Measurements from ENCODE around the gene SSBP3. TPM values are rescaled to one million over a fixed set of nuclear protein-coding genes. Genes with fewer than 3 reads are reported as not detected.
A peak's percentile ranks its signal among the peaks of the same experiment; 100 is the strongest.

Gene SSBP3
- total and polyA plus RNA-seq, 9 of the 15 experiments (the other 6 are each of a cell fraction or from before 2014, with no cell fraction given): 8.7 to 108 (median 33.8) TPM

GRCh38 chr1:54219688-54220003, 186.5 kb downstream of the SSBP3 start (continued):
- TF ChIP-seq ZBTB49 (CRISPR knock-in tag; IDR thresholded peaks at IDR 0.05; ENCODE audit: borderline replicate concordance) (no peak), TSC22D4 (tag; IDR thresholded peaks at IDR 0.05) (no peak)

- Histone ChIP-seq H3K9me3 (replicated peaks; ENCODE audit: control insufficient read depth, insufficient read depth, low read depth, low read length) (no peaks in the 10 kb centered on the region), H3K9ac (ENCODE audit: insufficient read depth in 1 of 2, low read depth in 2 of 2, low read length in 2 of 2) (peak overlapping the region in 1 of 2 experiments; percentile 1; a peak in 2 of 4 replicates), H3K27me3 (ENCODE audit: control insufficient read depth in 2 of 2, insufficient read depth in 2 of 2, low read length in 2 of 2) (no peaks in the 10 kb centered on the region), H4K20me1 (replicated peaks; ENCODE audit: control insufficient read depth, insufficient read depth, low read length) (peaks cover 12% of the 10 kb centered on the region; the same call in 1 of the 2 replicates), H3K4me1 (replicated peaks in 1 of 2; ENCODE audit: control insufficient read depth in 2 of 2, insufficient read depth in 2 of 2, low read length in 2 of 2) (peaks cover 4 to 23% of the 10 kb centered on the region in 2 experiments; a peak in 4 of 5 replicates), H3K27ac (ENCODE audit: extremely low read depth, low read depth, low read length) (peak overlapping the region; percentile 44; the same call in 1 of the 3 replicates), H2AFZ (ENCODE audit: low read depth, low read length) (no peak overlapping the region), H3K4me3 (no peak overlapping the region), H3K4me2 (ENCODE audit: insufficient read depth, low read length) (no peak overlapping the region), H3K9me1 (ENCODE audit: control insufficient read depth, insufficient read depth, low read length) (peaks cover 5% of the 10 kb centered on the region), H3K79me2 (ENCODE audit: control insufficient read depth, insufficient read depth, low read length) (no peaks in the 10 kb centered on the region), H3K36me3 (ENCODE audit: control insufficient read depth, insufficient read depth, low read length) (peaks cover 80% of the 10 kb centered on the region)
- TSS peak; percentile 7 for BruUV-seq (replicated peaks)
- in situ Hi-C loops (cut with MboI): no loop called here
- ATAC-seq: no peak
- 80% methylated on average over 11 of the region's 11 CpGs for WGBS (ENCODE audit: insufficient coverage, low coverage, missing lambda C conversion rate)
- FAIRE-seq: no peak
- intact Hi-C loops (cut with micrococcal nuclease): loop anchor here (10.0 kb wide), 1 partner anchor 266 kb away; no protein-coding TSS in a partner anchor
- ChIA-PET CTCF (ENCODE audit: low intra/inter-chr PET ratio) (no interaction called here), POLR2A (interaction anchor here (0.6 to 15.5 kb wide), 5 partner anchors 8 to 56 kb away, joined by 3 to 148 read pairs (median 4); partner anchors contain the start of genes CYB5RL and MRPL37)
- DNase-seq (ENCODE audit: extremely low read depth in 1 of 4, low spot score in 3 of 4): no peak
- TF ChIP-seq PRDM10 (IDR thresholded peaks at IDR 0.05; ENCODE audit: partially characterized antibody) (no peak), RREB1 (CRISPR knock-in tag; IDR thresholded peaks at IDR 0.05) (no peak), RBFOX2 (IDR thresholded peaks at IDR 0.05; ENCODE audit: low read depth, low read length) (peak; percentile 21; the same call in 1 of the 2 replicates)
Measured at GRCh38 chr1:54218883-54219687, 187.1 kb downstream of the SSBP3 start.
